ENCODE results near the gene ARID1B.

ARID1B gene

DNA sequence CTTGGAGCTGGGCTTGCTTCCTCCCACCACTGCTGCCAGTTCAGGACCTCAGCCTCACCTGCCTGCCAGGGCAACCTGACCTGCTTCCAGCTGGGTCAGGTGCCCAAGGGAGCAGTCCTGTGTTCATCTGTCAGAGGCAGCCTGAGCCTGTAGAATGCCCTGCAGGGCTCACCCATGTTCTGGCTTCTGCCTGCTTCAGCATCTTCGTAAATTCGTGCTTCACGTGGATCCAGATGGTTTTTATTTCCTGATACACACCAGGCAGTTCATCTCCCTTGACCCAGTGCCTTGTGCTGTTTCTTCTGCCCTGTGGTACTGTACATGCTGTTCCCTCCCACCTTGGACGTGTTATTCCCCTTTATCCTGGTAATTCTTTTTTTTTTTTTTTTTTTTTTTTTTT, 50.2 kb downstream of the ARID1B start:
- Histone ChIP-seq H3K9me2 (replicated peaks; ENCODE audit: insufficient read depth, low read length) (no peaks in the 10 kb centered on the region), H3K4me3 (ENCODE audit: insufficient read depth, low read length, poor library complexity, severe bottlenecking) (no peak overlapping the region), H3F3A (ENCODE audit: insufficient read depth) (no peaks in the 10 kb centered on the region), H3K4me2 (ENCODE audit: low read depth, low read length, poor library complexity, severe bottlenecking) (no peak overlapping the region), H3K9ac (ENCODE audit: low read length) (no peak overlapping the region), H2AFZ (ENCODE audit: low read depth, low read length, severe bottlenecking) (no peak overlapping the region), H3K27me3 (ENCODE audit: low read length) (no peaks in the 10 kb centered on the region), H3K9me3 (ENCODE audit: insufficient read depth, low read length) (no peaks in the 10 kb centered on the region), H3K27ac (ENCODE audit: low read depth, low read length) (no peak overlapping the region), H3K79me2 (ENCODE audit: insufficient read depth, low read length) (peaks cover 74% of the 10 kb centered on the region), H3K36me3 (ENCODE audit: low read length) (peaks cover 11% of the 10 kb centered on the region; the same call in 1 of the 2 replicates), H4K20me1 (ENCODE audit: low read depth, low read length) (peaks cover 5% of the 10 kb centered on the region; the same call in 1 of the 2 replicates)
- no peak for TF ChIP-seq EZH2phosphoT487 (conservative IDR thresholded peaks at IDR 0.05; ENCODE audit: low read length)
- no peak for TF ChIP-seq CTCF (IDR thresholded peaks at IDR 0.05; ENCODE audit: insufficient read depth, low read length, poor library complexity, severe bottlenecking)

DNA sequence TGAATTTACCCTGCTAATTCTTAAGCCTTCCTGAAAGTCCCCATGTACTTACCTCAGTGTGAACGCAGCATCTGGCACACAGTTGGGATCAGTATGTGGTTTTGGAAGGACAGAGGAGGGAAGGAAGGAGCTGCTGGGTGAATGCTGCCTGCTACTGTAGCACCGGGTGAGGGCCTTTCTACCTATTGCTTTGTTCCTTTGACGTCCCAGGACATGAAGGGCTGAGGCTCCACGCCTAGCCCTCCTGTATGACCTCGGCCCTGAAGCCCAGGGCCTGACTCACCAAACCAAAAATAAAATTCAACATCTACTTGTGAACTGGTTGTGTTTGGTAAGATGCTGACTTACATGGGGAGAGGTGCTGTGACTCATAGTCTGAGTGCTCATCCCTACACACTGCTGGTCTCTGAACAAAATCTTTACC, 51.1 kb downstream of the ARID1B start:
- peaks cover 11% of the 10 kb centered on the region; the same call in 1 of the 2 replicates for H3K36me3 ChIP-seq (ENCODE audit: low read length)
- no peak overlapping the region for H3K27ac ChIP-seq (ENCODE audit: low read depth, low read length)
- H3K9me3 ChIP-seq (ENCODE audit: insufficient read depth, low read length), result no peaks in the 10 kb centered on the region
- no peaks in the 10 kb centered on the region for H3K27me3 ChIP-seq (ENCODE audit: low read length)
- H3K9ac ChIP-seq (ENCODE audit: low read length), result no peak overlapping the region
- no peak overlapping the region for H3K4me2 ChIP-seq (ENCODE audit: low read depth, low read length, poor library complexity, severe bottlenecking)
- TF ChIP-seq CTCF (IDR thresholded peaks at IDR 0.05; ENCODE audit: insufficient read depth, low read length, poor library complexity, severe bottlenecking) (no peak), EZH2phosphoT487 (conservative IDR thresholded peaks at IDR 0.05; ENCODE audit: low read length) (no peak)
- peaks cover 5% of the 10 kb centered on the region; the same call in 1 of the 2 replicates for H4K20me1 ChIP-seq (ENCODE audit: low read depth, low read length)
- no peaks in the 10 kb centered on the region for H3F3A ChIP-seq (ENCODE audit: insufficient read depth)
- peaks cover 74% of the 10 kb centered on the region for H3K79me2 ChIP-seq (ENCODE audit: insufficient read depth, low read length)
- H2AFZ ChIP-seq (ENCODE audit: low read depth, low read length, severe bottlenecking), result no peak overlapping the region
- no peaks in the 10 kb centered on the region for H3K9me2 ChIP-seq (replicated peaks; ENCODE audit: insufficient read depth, low read length)
- H3K4me3 ChIP-seq (ENCODE audit: insufficient read depth, low read length, poor library complexity, severe bottlenecking), result no peak overlapping the region

GRCh38 chr6:156830126-156830525, 52.9 kb downstream of the ARID1B start:
- peaks cover under 1% of the 10 kb centered on the region; the same call in 1 of the 2 replicates for H4K20me1 ChIP-seq (ENCODE audit: low read depth, low read length)
- no peak overlapping the region for H3K27ac ChIP-seq (ENCODE audit: low read depth, low read length)
- no peak overlapping the region for H3K4me3 ChIP-seq (ENCODE audit: insufficient read depth, low read length, poor library complexity, severe bottlenecking)
- H3K79me2 ChIP-seq (ENCODE audit: insufficient read depth, low read length), result peaks cover 73% of the 10 kb centered on the region
- no peaks in the 10 kb centered on the region for H3F3A ChIP-seq (ENCODE audit: insufficient read depth)
- H3K9me2 ChIP-seq (replicated peaks; ENCODE audit: insufficient read depth, low read length), result no peaks in the 10 kb centered on the region
- no peak overlapping the region for H3K4me2 ChIP-seq (ENCODE audit: low read depth, low read length, poor library complexity, severe bottlenecking)
- H3K36me3 ChIP-seq (ENCODE audit: low read length), result peaks cover 11% of the 10 kb centered on the region; the same call in 1 of the 2 replicates
- no peaks in the 10 kb centered on the region for H3K27me3 ChIP-seq (ENCODE audit: low read length)
- no peak for TF ChIP-seq EZH2phosphoT487 (conservative IDR thresholded peaks at IDR 0.05; ENCODE audit: low read length)
- no peak for TF ChIP-seq CTCF (IDR thresholded peaks at IDR 0.05; ENCODE audit: insufficient read depth, low read length, poor library complexity, severe bottlenecking)
- no peak overlapping the region for H3K9ac ChIP-seq (ENCODE audit: low read length)
- no peaks in the 10 kb centered on the region for H3K9me3 ChIP-seq (ENCODE audit: insufficient read depth, low read length)
- H2AFZ ChIP-seq (ENCODE audit: low read depth, low read length, severe bottlenecking), result no peak overlapping the region
